ENCODE results near the gene SNAPC2. TPM values are rescaled to one million over a fixed set of nuclear protein-coding genes. Genes with fewer than 3 reads are reported as not detected.

The SNAPC2 gene
- total RNA-seq, 1 donor from 2014 or later: 5.6 TPM

DNA sequence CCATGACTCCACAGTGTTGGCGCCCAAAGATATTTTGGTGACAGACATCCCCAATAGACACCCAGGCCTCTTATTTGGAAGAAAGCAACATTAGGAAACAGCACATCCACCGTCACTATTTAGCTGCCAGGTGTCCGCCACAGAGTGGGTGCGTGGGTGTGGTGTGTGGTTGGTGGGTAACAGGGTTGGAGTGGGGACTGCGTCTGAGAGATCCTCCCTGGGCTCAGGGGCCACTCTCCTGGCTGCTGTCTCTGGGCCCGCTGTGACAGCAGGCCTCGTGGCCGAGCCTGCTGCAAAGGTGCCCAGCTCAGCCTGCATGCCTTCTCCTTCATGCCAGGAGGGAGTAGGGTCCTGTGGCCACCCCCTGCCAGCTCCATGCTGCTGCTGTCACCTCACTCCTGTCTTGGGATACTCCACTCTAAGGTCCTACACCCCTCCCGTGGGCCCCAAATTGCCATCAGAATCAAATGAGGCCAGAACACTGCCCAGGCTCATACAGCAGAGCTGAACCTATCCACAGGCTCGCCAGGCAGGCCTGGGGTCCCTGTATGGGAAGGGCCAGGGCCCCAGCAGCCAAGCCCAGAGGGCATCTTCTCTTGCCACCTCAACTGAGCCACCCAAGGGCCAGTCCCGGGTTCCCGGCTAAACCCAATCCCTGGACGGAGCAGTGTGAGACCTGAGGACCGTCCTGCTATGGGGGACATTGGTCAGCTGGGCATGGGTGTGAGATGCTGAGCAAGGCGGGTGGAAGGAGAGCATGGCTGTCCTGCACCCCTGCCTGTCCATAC is 48.1 kb downstream of the SNAPC2 start:
- no peak for DNase-seq

GRCh38 chr19:7968796-7969554 is 48.8 kb downstream of the SNAPC2 start:
- DNase-seq: no peak

GRCh38 chr19:7969555-7969939 is 49.4 kb downstream of the SNAPC2 start:
- DNase-seq: no peak

- DNase-seq: no peak
Measured at GRCh38 chr19:7970716-7971448, 50.7 kb downstream of the SNAPC2 start.

GRCh38 chr19:7971553-7972520 is 51.7 kb downstream of the SNAPC2 start:
- DNase-seq: no peak

Other genes with a start within 250 kb of the SNAPC2 start
- gene MCEMP1, start 243.2 kb upstream of the SNAPC2 start, total RNA-seq: 0.79 TPM
- 19.6 TPM for gene TRAPPC5, start 239.5 kb upstream of the SNAPC2 start, total RNA-seq
- gene FCER2, start 218.2 kb upstream of the SNAPC2 start, total RNA-seq: 0.20 TPM
- 0.20 TPM for gene CLEC4G, start 188.2 kb upstream of the SNAPC2 start, total RNA-seq
- gene CD209, start 172.8 kb upstream of the SNAPC2 start, total RNA-seq: 5.8 TPM
- gene CLEC4M, start 157.1 kb upstream of the SNAPC2 start, total RNA-seq: 0.59 TPM
- 8.0 TPM for gene EVI5L, start 90.1 kb upstream of the SNAPC2 start, total RNA-seq
- 0.10 TPM for gene PRR36, start 45.9 kb upstream of the SNAPC2 start, total RNA-seq
- gene LRRC8E, start 31.8 kb upstream of the SNAPC2 start, total RNA-seq: 3.9 TPM
- gene MAP2K7, start 16.5 kb upstream of the SNAPC2 start, total RNA-seq: 9.7 TPM
- gene TGFBR3L, start 5.5 kb upstream of the SNAPC2 start, total RNA-seq: 0.59 TPM
- gene CTXN1, start 5.8 kb downstream of the SNAPC2 start, total RNA-seq: 1.4 TPM
- gene TIMM44, start 23.3 kb downstream of the SNAPC2 start, total RNA-seq: 36.3 TPM
- 23.1 TPM for gene ELAVL1, start 85.3 kb downstream of the SNAPC2 start, total RNA-seq
- gene CCL25, start 132.4 kb downstream of the SNAPC2 start, total RNA-seq: 0.39 TPM
- gene FBN3, start 229.3 kb downstream of the SNAPC2 start, total RNA-seq: 6.9 TPM

Data from skin of body (tissue), 2 donors.